ENCODE data around the gene LAMC3.
"Not testable (repeated sequence)": the region's sequence is repeated elsewhere in the genome, so short reads cannot be mapped to it uniquely, and the experiment has no call there.

Gene LAMC3

DNA sequence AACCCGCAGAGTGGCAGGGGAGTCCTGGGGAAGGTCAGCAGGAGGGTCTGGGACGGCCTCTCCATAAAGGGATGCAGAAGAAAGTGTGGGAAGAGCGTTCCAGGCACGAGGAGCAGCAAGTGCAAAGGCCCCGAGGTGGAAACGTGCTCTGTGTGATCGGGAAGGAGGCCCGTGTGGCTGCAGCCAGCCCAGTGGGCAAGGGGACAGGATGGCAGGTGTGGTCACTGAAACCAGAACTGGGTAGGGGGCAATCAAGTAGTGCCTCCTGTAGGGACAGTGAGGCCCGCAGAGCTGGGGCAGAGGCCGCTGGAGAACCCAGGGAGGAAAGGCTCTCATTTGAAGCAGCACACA lies 16.3 kb upstream of the LAMC3 start:
- DNase-seq (ENCODE audit: low read depth), result no peak

DNA sequence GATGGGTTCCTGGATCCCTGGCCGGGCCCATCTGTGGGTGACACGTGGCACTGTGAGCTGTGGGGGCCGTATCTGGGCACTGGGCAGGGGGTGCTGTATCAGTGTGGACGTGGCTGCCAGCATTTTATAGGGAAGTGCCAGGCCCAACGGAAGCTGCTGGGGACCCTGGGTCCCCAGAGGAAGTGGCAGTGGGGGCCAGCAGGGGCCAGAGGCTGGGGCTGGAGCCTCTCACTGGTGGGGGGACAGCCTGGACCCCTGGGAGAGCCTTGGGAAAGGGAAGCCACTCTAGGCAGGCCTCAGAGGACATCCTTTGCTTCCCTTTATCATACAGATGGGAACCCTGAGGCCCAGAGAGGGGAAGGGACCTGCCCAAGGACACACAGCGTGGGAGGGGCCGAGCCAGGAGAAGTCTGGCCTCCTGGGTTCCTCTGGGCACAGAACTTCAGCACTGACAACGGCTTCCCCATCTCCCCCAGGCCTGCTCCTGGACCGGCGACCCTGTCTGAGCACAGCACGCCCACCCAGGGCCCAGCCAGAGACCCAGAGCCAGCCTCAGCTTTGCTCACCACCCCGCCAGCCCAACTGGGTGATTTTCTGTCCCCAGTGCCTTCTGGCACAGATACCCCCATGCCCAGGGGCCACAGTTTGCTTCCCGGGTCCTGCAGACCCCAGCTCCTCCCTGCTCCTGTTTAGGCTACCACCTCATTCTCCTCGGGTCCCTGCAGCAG lies 15.5 kb upstream of the LAMC3 start:
- DNase-seq (ENCODE audit: low read depth), result no peak

DNA sequence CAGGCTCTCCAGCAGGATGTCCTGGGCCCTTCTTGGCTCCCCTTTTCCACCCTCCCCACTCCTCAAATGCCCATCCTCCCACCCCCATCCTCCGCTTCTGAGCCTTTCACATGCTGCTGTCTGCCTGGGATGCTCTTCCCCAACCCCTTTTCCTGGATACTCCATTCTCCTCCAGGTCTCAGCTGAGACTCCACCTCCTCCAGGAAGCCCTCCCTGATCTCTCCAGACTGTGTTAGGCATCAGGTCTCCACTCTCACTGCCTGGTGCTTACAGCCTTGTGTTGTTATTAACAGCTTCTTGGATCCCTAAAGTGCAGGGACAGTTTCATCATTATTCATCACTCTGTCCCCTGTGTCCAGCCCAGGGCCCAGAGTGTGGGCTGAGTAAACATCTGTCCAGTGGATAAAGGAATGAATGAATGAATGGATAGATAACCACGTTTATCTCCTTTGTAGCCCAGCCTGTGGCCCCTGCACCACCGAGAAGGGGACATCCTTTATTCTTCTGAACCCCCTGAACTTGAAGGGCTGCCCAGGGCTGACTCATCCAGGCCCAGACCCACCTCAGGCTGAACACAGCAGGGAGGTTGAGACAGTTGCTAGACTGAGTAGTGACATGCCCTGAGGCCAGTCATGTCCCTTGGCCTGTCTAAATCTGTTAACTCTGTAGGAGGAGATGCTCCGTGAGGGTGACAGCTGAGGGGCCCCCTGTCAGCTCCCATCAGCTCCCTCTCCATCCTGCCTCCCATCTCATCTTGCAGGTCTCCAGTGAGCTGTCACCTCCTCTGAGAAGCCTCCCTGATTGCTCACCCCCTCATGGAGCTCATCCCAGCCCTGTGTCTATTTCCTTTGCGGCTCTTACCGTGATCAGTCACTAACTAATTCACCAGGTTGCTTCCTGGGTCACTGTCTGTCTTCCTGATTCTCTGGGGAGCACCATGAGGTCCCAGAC lies 14.6 kb upstream of the LAMC3 start:
- no peak for DNase-seq (ENCODE audit: low read depth)

DNA sequence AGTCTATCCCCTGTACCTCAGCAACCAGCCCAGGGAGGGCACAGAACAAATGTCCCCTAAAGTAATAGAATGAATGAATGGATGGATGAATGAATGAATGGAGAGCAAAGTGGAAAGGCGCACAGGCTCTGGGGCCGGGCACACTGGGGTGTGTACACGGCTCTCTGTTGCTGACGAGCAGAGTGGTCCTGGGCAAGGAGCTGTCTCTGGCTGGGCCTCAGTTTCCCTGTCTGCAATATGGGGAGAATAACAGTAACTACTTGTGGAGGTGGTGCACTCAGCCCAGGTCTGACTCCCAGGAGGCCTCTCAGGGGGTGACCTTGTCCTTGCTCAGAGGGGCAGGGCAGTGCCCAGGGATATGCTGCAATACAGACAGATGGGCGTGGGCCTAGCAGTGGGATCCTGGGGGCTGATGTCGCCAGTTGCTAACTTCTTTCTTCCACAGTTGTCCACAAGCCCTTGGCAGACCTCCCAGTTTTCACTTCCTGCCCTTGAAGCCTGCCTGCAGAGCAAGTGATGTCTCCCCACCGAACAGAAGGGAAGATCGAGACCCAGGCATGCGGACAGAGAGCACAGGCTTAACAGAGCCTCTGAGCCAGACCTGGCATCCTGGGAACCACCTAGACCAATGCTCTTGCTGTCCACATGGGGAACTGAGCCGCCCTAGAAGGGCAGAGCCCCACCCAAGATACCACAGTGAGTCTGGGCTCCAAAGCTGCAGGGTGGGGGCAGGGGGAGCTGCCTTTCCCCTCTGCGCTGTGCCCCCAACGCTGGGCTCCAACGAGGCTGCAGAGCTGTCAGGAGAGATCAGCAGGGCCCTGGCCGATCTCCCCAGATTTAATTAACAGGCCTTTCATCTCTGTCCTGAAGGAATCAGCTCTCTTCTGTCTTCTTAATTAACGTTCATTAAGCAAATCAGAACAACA lies 13.6 kb upstream of the LAMC3 start:
- DNase-seq (ENCODE audit: low read depth), result no peak

DNA sequence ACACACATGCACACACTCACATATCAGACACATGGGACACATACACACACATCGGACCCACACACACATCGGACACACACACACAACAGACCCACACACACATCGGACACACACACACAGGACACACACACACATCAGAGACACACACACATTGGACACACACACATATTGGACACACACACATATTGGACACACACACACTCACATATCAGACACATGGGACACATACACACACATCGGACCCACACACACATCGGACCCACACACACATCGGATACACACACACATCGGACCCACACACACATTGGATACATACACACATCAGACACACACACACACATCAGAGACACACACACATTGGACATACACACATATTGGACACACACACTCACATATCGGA lies 12.8 kb upstream of the LAMC3 start:
- no peak for DNase-seq (ENCODE audit: low read depth)

DNA sequence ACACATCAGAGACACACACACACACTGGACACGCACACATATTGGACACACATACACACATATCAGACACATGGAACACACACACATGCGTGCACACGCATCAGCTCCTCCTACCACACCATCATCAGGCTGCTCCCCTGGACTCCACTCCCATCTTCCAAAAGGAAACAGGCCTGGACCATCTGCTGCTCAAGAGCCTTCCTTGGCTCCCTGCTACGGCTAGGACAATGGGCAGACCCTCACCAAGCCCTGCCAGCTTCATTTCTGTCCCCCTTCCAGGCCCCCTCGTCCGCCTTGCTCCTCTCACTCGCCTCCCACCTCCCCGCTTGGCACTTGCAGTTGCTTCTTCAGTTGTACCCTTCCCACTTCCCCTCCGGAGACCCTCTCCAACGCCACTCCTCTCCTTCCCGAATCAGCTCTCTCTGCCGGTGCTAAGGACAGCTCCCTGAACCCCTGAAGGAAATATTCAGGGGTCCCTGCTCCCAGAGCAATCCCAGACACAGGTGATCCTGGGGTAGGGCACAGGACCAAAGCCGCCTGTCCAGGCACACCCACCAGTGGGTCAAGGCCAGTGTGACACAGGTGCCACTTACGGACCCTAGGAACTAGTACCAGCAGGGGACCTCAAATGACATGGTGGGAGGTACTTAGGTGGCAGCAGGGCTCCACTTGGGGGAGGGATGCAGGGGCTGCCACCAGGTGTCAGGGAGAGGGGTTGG lies 12.1 kb upstream of the LAMC3 start:
- DNase-seq (ENCODE audit: low read depth), result no peak

DNA sequence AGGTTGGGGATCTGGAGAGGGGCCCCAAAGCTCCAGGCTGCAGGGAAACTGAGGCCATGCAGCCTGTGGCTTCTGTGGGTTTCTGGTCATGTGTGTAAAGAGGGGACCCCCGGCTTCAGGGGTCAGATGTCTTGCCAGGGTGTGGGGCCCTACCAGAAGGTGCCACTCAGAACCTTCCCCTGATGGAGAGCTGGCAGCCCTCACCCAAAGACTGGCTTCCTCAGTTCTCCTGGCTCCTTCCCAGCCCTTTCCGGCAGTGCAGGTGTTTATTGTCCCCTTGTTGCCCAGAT lies 11.6 kb upstream of the LAMC3 start:
- no peak for DNase-seq (ENCODE audit: low read depth)

DNA sequence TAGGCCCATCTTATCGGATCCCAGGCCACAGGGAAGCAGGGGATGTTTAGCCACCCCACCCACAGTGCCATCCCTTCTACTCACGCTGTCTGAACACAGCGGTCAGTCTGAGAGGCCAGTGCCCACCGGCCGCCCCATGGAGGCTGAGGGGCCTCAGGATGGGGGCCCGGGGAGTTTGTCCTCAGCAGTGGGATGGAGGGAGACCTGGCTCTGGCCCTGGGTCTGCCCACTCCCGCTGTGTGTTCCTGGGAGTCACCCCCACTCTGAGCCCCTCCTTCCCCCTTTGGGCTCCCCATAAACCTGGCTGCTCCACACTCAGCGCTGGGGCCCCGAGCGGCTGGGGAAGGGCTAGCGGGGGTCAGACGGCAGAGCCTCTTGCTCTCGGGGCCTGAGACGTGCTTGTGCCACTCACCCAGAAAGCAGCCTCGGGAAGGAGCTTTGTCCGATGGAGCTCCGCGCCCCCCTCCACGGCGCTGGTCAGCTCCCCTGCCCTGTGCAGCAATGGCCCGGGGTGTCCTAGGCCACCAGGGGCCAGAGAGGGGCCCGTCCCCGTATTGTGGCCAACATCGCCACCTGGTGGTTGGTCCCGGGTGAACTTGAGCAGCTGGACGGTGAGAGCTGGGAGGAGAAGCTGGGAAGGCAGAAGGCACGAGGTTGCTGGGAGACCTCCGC lies 10.9 kb upstream of the LAMC3 start:
- DNase-seq (ENCODE audit: low read depth), result no peak

DNA sequence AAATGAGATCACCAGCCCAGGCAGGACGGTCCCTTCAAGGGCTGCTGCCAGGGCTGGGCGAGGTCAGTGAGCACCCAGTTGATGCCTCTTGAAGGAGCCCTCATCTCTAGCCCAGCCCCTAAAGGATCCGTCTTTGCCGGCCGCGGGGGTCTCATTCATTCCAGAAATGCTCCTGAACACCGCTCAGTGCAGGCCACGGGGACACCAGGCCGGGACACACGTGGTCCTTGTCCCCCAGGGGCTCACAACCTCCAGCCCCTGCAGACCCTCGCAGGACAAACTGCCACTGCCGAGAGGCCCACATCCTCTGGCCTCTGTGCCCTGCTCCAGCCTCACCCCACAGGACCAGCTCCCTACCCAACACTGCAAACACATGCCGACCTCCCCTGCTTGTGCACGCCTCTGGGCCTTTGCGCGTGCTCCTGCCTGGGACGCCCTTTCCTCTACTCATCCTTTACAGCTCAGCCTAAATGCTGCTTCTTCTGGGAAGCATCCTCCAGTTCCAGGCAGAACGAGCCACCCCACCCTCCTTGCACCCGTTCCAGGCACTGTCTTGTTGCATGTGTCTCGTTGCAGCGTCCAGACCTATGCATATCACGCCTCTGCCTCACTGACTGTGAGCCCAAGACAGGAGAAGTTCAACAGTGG lies 10.3 kb upstream of the LAMC3 start:
- DNase-seq (ENCODE audit: low read depth), result no peak

DNA sequence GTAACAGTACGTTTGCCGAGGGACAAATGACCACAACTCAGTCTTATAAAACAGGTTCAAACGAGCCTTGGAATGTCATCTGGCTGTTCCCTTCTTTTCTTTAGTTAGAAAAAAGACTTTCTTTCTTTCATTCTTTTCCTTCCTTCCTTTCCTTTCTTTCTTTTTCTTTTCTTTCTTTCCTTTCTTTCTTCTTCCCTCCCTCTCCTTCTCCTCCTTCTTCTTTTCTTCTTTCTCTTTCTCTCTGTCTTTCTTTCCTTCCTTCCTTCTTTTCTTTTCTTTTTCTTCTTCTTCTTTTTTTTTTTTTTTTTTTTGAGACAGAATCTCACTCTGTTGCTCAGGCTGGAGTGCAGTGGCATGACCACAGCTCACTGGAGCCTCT lies 9.7 kb upstream of the LAMC3 start:
- no peak for DNase-seq (ENCODE audit: low read depth)

DNA sequence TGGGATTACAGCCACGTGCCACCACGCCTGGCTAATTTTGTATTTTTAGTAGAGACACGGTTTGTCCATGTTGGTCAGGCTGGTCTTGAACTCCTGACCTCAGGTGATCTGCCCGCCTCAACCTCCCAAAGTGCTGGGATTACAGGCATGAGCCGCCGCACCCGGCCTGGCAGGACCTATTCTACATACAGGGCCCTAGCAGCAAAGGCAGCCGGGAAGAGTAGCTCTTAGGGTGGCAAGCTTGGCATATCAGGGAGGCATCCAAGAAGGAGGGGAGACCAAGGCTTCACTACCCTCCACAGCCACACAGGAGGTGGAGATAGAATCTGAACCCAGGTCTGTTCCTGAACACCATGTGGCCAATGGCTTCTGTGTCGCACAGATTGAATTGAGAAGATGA lies 8.4 kb upstream of the LAMC3 start:
- DNase-seq (ENCODE audit: low read depth), result not testable (repeated sequence)

DNA sequence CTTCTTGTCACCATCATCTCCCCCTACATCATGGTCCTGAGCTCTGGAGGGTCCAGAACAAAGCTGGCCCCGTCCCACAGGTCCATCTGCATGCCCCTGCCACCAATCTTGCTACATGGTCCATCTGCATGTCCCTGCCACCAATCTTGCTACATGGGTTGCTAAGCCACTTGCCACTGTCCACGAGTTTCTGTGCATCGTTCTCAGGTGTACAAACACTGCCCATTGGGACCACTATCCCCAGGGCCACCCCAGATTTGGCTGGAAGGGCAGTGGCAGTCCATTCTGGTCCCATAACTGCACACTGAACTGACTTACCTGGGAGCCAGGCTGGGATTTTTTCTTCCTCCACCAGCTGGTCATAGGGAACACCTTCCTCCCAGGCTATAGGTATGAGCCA lies 8.0 kb upstream of the LAMC3 start:
- no peak for DNase-seq (ENCODE audit: low read depth)

DNA sequence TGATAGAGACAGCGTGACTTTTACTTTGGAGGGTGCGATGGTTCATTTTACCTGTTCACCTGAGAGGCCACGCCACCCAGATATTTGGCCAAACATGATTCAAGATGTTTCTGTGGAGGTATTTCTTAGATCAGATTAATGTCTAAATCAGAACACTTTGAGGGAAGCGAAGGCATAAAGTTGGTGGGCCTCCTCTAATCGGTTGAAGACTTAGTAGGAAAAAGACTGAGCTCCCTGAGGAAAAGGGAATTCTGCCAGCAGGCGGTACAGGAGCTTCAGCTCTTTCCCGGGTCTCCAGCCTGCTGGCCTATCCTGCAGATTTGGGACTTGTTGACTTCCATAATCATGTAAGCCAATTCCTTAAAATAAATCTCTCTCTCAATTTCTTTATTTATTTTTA lies 7.0 kb upstream of the LAMC3 start:
- DNase-seq (ENCODE audit: low read depth), result no peak

DNA sequence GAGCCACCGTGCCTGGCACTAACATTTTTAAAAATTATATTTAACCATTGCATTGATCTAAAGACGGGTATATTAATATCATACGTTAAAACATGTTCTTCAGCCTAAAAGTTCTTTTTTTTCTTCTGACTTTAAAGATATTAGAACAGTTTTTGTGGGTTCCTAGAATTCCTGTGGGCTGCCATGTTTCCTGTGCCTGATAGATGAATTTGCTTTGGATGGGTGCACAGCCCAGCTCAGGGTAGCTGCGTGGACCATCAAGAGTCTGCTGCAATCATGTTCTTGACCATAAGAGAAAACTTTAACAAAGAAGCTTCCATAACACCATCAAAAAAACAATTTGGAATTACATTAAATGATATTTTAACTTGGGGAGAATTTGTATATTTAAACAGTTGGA lies 2.4 kb upstream of the LAMC3 start:
- no peak for DNase-seq (ENCODE audit: low read depth)

DNA sequence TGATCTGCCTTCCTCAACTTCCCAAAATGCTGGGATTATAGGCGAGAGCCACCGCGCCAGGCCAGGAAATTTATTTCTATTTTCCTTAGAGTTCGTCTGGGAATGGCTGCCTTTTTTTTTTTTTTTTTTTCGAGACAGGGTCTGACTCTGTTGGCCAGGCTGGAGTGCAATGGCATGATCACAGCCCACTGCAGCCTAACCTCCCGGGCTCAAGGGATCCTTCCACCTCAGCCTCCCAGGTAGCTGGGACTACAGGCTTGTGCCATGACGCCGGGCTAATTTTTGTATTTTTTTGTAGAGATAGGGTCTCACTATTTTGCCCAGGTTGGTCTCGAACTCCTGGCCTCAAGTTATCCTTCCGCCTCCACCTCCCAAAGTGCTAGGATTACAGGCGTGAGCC lies 888 bp upstream of the LAMC3 start:
- DNase-seq (ENCODE audit: low read depth), result no peak

DNA sequence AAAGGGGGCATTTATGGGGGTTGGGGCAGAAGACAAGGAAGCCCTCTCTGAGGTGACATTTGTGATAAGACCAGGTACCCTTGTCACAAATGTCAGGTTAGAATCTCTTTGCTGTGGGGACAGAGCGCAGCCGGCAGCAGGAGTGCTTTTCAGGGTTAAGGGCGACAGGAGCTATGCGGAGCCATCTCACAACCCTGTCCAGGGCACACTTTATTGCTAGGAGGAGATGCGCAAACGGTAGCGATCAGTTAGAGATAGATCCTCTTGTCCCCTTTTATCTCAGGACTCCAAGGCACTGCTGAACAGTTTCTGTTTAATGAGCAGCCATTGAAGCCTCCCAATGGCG lies 438 bp upstream of the LAMC3 start:
- DNase-seq (ENCODE audit: low read depth), result no peak

DNA sequence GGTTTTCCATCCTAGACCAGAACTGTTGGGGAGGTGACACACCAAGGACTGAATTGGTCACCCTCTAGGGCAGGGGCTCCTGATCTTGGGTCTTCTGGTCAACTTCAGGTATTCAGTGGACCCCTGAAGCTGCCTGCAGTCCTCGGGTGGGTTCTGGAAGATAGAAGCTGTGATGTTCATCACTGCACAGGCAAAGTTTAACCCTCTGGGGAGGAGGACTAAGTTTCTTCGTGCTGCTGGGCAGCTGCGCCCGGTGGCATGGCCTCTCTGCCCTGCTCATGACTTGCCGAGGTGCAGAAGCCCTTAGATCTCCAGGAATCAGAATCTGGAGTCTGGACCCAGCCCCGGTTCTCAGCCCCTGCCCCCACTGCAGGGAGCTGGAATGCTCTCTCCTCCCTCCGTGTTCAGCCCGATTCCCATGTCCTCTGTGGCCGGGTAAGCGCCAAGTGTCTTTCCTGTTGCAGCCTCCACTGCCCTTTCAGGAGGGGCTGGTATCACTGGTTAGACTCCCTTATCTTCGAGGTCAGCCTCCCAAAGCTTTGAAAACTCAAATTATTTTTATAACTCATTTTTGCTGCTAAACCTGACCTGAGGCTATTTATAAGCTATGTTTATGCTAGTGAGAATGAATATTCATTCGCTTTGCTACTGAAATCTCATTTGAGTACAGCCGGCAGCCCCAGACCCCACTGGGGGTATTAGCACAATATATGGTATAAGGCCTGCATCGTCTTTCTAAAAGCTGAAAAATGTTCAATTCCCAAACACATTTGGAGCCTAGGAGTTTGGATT lies 1.7 kb downstream of the LAMC3 start:
- DNase-seq (ENCODE audit: low read depth), result no peak

DNA sequence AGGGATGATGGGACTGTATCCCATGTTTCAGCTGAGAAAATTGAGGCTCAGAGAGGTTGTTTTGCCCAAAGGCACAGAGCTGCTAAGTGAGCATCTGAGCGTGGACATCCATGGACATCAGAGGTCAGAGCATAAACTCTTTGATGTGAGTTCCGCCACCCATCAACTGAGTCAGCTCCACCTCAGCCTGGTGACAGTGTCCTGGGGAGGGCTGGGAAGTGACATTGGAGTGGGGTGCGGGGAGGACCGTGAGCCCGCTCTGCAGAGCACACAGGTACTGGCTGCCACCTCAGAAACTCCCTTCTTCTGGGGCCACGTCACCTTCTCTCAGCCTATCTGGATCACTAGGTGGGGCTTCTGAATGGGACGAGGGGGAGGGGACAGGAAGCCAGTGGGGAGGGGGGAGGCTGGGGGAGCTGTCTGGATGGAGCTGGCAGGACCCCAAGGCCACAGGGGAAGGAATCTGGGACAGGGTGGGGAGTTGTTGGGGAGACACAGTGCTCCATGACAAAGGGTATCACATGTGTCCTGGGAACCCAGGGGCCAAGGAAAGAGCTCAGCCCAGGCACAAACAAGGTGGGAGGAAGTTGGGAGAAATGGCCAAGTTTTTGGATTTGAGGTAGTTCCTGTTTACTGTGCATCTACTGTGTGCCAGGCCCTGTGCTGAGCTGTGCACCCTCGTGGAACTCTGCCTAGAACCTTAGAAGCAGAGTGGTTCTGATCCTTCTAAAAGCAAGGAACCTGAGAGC lies 2.5 kb downstream of the LAMC3 start:
- DNase-seq (ENCODE audit: low read depth), result no peak

DNA sequence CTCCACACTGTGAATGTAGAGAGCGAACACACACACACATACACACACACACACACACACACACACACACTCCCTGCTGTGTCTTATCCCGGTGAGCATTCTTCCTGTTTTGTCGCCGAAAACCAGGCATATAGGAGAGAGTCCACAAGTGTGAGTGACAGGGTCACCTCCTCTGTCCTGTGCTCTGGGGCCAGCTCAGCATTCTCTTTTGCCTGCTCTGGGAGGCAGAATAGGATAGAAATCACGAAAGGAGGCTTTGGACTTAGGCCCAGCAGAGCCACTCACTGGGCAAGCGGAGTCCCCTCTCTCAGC lies 3.0 kb downstream of the LAMC3 start:
- DNase-seq (ENCODE audit: low read depth), result no peak

DNA sequence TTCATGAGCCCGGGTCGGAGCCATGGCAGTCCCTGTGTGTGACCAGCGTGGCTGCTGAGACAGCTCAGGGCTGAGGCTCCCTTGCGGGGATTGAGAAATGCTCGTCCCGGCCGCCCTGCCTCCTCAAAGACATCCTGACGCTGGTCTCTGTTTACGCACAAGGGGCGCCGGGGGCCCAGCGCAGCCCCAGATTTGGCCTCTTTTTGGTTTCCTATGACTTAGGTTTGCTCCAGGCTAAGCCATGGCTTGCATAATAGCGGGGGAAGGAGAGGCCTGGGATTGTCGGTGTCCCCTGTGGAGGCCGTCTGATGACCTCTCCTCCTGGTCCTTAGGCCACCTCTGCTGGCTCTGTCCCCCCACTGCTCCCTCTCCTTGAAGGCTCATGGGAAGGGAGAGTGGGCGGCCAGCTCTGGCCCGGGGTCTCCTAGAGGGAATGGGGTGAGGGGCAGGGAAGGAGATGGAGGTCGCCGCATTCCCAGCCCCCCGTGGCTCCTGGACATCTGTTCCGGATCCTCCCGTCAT lies 3.5 kb downstream of the LAMC3 start:
- no peak for DNase-seq (ENCODE audit: low read depth)

Measured in GM04503 (cell line).